ENCODE results near the gene WFDC1.

The WFDC1 gene

GRCh38 chr16:84324434-84325262 is 30.0 kb downstream of the WFDC1 start:
- ATAC-seq (ENCODE audit: insufficient read depth, low read depth) (no peak), DNase-seq (no peak)
- H3K4me2 ChIP-seq (ENCODE audit: insufficient read depth, low read length), result no peak overlapping the region
- no peaks in the 10 kb centered on the region for H4K20me1 ChIP-seq (ENCODE audit: insufficient read depth, low read length)
- H3K4me1 ChIP-seq (ENCODE audit: insufficient read depth, low read length), result no peaks in the 10 kb centered on the region
- H2AFZ ChIP-seq (ENCODE audit: low read depth, low read length), result no peak overlapping the region
- TF ChIP-seq, protein P1, sequence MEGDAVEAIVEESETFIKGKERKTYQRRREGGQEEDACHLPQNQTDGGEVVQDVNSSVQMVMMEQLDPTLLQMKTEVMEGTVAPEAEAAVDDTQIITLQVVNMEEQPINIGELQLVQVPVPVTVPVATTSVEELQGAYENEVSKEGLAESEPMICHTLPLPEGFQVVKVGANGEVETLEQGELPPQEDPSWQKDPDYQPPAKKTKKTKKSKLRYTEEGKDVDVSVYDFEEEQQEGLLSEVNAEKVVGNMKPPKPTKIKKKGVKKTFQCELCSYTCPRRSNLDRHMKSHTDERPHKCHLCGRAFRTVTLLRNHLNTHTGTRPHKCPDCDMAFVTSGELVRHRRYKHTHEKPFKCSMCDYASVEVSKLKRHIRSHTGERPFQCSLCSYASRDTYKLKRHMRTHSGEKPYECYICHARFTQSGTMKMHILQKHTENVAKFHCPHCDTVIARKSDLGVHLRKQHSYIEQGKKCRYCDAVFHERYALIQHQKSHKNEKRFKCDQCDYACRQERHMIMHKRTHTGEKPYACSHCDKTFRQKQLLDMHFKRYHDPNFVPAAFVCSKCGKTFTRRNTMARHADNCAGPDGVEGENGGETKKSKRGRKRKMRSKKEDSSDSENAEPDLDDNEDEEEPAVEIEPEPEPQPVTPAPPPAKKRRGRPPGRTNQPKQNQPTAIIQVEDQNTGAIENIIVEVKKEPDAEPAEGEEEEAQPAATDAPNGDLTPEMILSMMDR (IDR thresholded peaks at IDR 0.05; ENCODE audit: borderline replicate concordance, extremely low read depth, low read length, poor library complexity, severe bottlenecking), result no peak
- TF ChIP-seq EZH2 (IDR thresholded peaks at IDR 0.05; ENCODE audit: borderline replicate concordance, low read depth, low read length, severe bottlenecking), result no peak
- H3K79me2 ChIP-seq (ENCODE audit: insufficient read depth, low read length), result no peaks in the 10 kb centered on the region
- no peak overlapping the region for H3K27ac ChIP-seq (ENCODE audit: low read length)
- no peaks in the 10 kb centered on the region for H3K36me3 ChIP-seq (ENCODE audit: insufficient read depth, low read length)
- H3K4me3 ChIP-seq (ENCODE audit: low read depth in 1 of 2, low read length in 2 of 2), result no peak overlapping the region
- peaks cover 4% of the 10 kb centered on the region for H3K27me3 ChIP-seq (ENCODE audit: insufficient read depth, low read length, poor library complexity)
- H3K9ac ChIP-seq (ENCODE audit: low read depth, low read length), result no peak overlapping the region
- no peaks in the 10 kb centered on the region for H3K9me3 ChIP-seq (ENCODE audit: insufficient read depth, low read length, severe bottlenecking)

DNA sequence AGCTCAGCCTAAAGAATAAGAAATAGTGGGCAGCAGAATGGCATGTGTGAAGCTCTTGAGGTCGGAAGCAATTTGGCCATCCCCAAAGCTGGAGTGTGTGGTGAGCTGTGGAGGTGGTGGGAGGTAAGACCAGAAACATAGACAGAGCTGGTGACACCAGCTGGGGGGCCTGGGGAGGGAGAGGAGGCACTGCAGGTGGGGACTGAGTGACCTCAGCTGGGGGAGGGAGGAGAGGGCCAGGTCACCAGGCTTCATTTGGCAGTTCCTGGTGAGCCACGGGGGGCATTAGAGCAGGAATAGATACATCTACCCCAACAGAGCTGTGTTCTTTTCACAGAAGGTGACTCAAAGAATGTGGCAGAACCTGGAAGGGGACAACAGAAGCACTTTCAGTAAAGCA is 31.9 kb downstream of the WFDC1 start:
- Histone ChIP-seq H3K27me3 (ENCODE audit: insufficient read depth, low read length, poor library complexity) (no peaks in the 10 kb centered on the region), H3K9ac (ENCODE audit: low read depth, low read length) (no peak overlapping the region), H3K36me3 (ENCODE audit: insufficient read depth, low read length) (no peaks in the 10 kb centered on the region), H2AFZ (ENCODE audit: low read depth, low read length) (no peak overlapping the region), H3K9me3 (ENCODE audit: insufficient read depth, low read length, severe bottlenecking) (no peaks in the 10 kb centered on the region), H4K20me1 (ENCODE audit: insufficient read depth, low read length) (no peaks in the 10 kb centered on the region), H3K27ac (ENCODE audit: low read length) (no peak overlapping the region), H3K79me2 (ENCODE audit: insufficient read depth, low read length) (no peaks in the 10 kb centered on the region), H3K4me3 (ENCODE audit: low read depth in 1 of 2, low read length in 2 of 2) (no peak overlapping the region), H3K4me1 (ENCODE audit: insufficient read depth, low read length) (no peaks in the 10 kb centered on the region), H3K4me2 (ENCODE audit: insufficient read depth, low read length) (no peak overlapping the region)
- DNase-seq (no peak), ATAC-seq (ENCODE audit: insufficient read depth, low read depth) (no peak)
- TF ChIP-seq, protein P1 (IDR thresholded peaks at IDR 0.05; ENCODE audit: borderline replicate concordance, extremely low read depth, low read length, poor library complexity, severe bottlenecking), result no peak
- TF ChIP-seq EZH2 (IDR thresholded peaks at IDR 0.05; ENCODE audit: borderline replicate concordance, low read depth, low read length, severe bottlenecking), result no peak

DNA sequence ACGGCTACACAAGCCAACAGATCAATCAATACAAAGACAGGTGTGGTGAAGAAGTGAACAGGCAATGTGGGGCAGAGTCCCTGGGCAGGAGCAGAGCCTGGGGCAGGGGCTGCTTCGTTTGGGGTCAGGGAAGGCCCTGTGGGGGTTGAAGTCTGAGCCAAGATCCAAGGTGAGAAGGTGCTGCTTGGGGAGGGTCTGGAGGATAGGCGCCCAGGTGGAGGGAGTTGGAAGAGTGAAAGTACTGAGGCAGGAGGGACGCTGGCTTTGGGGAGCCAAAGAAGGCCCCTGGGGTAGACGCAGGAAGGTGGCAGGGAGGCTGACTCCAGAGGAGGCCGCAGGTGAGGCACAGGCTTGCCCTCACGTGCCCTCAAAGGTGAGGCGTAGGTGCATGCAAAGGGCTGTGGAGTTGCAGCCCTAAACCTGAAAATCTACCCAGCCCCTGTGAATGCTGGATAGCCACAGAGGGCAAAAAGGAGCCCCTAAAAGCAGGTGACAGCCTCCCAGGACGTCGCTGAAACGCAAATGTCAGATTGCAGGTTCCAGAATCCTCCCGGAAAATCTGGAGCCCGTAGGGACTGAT is 33.3 kb downstream of the WFDC1 start:
- Histone ChIP-seq H3K27me3 (ENCODE audit: insufficient read depth, low read length, poor library complexity) (no peaks in the 10 kb centered on the region), H3K4me2 (ENCODE audit: insufficient read depth, low read length) (no peak overlapping the region), H3K9ac (ENCODE audit: low read depth, low read length) (no peak overlapping the region), H3K9me3 (ENCODE audit: insufficient read depth, low read length, severe bottlenecking) (no peaks in the 10 kb centered on the region), H3K27ac (ENCODE audit: low read length) (no peak overlapping the region), H3K4me1 (ENCODE audit: insufficient read depth, low read length) (no peaks in the 10 kb centered on the region), H3K36me3 (ENCODE audit: insufficient read depth, low read length) (no peaks in the 10 kb centered on the region), H3K4me3 (ENCODE audit: low read depth in 1 of 2, low read length in 2 of 2) (no peak overlapping the region), H3K79me2 (ENCODE audit: insufficient read depth, low read length) (no peaks in the 10 kb centered on the region), H4K20me1 (ENCODE audit: insufficient read depth, low read length) (no peaks in the 10 kb centered on the region), H2AFZ (ENCODE audit: low read depth, low read length) (no peak overlapping the region)
- no peak for ATAC-seq (ENCODE audit: insufficient read depth, low read depth)
- no peak for DNase-seq
- no peak for TF ChIP-seq EZH2 (IDR thresholded peaks at IDR 0.05; ENCODE audit: borderline replicate concordance, low read depth, low read length, severe bottlenecking)
- TF ChIP-seq, protein P1 (IDR thresholded peaks at IDR 0.05; ENCODE audit: borderline replicate concordance, extremely low read depth, low read length, poor library complexity, severe bottlenecking), result no peak

All from DND-41 (cell line).